ENCODE data around the gene SLC9A7.
A peak's percentile ranks its signal among the peaks of the same experiment; 100 is the strongest.

The SLC9A7 gene

DNA sequence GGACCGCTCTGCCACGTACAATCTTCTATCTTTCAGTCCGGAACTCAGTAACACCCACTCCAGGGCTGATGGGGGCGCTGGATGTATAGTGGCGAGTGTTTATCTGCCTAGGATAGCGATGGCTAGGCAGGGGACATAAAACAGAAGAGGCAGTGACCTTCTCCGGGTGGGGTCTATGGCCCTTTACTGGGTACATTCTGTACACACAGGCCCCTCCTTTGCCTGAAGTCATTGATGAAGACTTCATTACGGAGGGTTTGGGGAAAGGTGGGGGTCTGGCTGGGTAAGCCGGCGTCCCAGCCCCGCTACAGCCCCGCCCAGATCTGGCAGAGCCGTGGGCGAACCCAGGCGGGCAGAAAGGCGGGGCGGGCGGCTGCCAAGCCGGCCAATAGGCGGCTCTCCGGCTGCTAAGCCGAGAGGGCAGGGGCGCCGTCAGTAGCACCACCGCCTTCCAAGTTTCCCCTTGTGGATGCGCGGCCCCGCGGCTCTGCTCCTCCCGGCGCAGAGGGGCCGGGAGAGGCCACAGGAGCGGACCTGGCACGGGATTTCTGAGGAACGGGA lies 185.5 kb downstream of the SLC9A7 start, which contains the start of gene CHST7:
Gene CHST7 (plus strand): TSS at position 435 of the 561 bp plus-strand sequence. CDS start 167 bp downstream, outside the sequence.
- peak; percentile 50 for DNase-seq (ENCODE audit: low spot score)

DNA sequence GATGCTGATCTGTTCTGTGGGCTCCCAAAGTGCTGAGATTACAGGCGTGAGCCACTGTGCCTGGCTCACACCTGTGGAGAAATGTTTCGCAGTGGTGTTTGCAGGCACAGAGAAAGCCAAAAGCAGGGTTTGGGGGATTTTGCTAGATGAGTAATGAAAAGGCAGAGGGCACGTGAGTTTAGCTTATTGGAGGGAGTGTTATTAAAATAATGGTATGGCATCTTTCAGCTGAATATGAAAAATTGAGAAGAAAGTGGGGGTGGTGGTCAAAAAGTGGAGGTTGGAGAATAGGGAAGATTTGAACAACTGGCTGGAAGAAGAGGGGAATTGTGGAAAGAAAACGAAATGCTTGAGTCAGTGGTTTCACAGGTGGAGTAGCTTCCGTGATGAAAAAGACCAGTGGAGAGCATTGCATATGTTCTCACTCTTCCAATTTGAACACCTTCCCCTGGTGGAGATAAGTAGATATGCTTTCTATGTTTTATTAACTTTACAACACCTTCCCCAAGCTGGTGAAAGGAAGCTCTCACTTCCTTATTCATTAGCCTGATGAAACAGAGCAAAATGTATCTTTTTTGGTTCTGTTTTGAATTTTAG lies 186.5 kb downstream of the SLC9A7 start:
- DNase-seq (ENCODE audit: low spot score): no peak

DNA sequence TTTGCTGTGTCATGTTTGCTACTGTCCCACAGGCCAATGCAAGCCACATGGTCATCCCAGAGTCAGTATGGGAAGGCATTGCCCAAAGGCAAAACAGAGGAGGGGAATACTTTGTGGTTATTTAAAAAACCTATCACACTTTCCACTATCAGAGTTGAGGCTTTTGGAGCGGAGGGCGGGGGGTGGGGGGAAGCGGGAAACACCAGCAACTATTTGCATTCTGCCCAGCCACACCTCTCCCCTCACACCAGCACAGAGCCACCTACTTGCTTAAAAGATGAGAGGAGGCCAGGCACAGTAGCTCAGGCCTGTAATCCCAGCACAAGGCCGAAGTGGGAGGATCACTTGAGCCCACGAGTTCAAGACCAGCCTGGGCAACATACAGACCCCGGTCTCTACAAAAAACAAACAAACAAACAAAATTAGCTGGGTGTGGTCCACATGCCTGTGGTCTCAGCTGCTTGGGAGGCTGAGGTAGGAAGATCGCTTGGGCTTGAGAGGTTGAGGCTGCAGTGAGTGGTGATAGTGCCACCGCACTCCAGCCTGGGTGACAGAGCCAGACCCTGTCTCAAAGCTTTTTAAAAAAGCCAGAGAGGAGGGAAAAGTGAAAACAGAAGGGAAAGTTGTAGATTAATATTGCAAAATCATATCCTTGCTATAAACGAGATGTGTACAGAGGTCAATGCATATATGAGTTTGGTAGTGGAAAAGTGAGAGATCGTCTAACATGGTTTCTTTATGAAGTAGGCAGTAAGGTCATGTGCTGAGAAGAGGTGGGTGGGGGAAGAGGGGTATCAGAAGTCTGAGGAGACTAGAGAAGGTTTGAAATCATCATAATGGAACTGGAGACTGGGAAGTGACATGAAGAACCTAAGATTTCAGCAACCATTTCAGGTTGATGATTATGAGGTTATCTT lies 187.2 kb downstream of the SLC9A7 start:
- no peak for DNase-seq (ENCODE audit: low spot score)

DNA sequence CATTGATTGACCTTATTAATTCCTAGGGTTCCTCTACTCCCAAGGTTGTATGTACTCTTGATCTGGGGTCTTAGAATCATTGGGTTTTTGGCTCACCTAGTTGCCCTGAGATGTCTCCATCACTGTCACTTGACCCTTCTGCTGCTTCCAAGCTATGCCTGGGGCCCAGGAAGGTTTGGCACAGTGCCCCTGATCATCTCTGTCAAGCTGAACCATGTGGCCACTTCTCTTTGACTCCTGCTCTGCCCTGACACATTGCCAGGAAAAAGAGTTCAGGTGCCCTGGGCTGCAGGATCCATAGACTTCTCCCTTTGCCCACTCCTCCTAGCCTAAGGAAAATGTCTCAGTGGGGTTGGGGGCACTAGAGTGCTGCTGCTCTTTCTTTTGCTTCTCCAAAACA lies 189.3 kb downstream of the SLC9A7 start:
- no peak for DNase-seq (ENCODE audit: low spot score)

DNA sequence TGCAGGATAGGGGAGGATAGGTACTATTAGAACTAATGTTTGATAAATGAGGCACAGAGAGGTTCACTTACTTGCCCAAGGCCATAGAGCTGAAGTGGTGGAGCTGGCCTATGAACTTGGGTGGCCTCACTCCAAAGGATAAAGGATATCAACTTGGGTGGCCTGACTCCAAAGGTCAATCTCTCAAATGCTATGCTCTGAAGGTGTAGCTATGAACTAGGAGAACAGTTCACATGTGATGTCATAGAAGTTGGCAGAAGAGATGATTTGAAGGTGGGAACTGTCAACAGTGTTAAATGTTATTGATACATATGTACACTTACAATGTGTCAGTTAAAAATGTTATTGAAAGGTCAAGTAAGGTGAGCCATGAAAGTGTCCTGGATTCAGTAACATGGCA lies 191.5 kb downstream of the SLC9A7 start:
- no peak for DNase-seq (ENCODE audit: low spot score)

DNA sequence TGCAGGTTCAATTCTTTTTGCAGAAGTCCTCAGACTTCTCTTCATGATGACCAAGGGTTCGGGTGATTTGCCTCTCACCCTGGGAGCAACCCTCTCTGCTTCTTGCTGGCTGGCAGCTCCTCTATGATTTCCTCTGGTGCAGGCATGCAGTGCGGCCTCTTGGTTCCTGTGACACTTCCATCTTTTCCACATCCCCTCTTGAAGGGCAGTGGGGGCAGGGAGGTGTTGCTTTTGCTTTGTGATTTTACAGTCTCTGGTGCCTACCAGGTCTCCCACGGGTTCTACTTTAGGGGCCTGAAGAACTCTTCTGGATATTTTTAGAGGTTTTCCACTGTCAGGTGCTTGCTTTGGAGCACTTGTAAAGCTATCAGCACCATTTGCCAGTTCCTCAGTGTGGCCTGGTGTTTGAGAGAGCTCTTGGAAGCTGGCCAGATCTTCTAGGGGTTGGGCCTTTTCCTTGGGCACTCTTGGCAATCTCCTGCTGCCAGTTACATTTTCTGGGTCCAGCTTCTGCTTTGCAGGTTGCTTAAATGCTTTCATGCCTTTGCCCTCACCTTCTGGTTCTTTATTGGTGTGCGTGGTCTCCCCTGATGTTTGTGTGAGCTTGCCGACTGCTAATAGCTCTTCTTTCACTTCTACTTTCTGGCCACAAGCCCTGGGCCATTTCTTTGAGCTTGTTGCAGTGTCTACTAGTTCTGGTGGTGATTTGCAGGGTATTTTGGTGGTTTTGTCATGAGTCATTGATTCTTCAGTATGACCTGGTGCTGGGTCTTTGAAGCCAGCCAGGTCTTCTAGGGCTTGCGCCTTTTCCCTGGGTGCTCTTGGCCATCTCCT lies 196.9 kb downstream of the SLC9A7 start:
- no peak for DNase-seq (ENCODE audit: low spot score)

DNA sequence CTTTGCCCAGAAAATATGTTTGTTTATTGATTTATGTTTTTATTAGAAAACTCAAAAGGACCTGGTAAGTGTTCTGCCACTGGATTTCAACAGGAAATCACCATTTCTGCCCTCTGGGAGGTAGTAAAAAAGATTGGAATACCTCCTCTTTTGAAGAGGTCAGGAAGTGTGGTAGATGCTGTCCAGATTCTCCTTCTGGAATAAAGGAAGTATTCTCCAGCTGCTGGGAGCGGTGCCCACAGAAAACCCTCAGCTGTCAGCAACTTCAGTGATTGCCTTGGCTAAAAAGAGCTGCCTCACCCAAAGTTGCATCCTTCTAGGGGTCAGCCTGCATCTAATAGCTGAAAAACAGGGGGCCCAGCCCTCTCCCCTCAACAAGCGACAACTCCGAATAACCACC lies 199.9 kb downstream of the SLC9A7 start:
- DNase-seq (ENCODE audit: low spot score): no peak

DNA sequence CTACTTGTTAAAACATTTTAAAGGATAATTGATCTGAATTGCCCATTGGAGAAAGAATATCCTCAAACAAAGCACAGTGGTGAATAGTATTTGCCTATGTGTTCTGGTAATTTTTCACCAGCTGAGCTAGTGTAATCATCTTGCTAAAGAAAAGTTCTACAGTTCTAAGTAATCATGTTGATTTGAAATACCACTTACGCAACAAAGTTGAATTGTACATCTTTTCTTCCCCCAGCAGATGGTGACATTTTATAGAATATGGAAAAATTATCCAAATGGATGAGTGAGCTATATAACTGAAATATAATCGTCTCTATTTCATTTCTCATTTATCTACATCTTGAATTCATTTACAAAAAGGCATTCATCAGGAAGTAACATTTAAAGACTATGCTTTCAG lies 204.0 kb downstream of the SLC9A7 start:
- DNase-seq (ENCODE audit: low spot score): no peak

DNA sequence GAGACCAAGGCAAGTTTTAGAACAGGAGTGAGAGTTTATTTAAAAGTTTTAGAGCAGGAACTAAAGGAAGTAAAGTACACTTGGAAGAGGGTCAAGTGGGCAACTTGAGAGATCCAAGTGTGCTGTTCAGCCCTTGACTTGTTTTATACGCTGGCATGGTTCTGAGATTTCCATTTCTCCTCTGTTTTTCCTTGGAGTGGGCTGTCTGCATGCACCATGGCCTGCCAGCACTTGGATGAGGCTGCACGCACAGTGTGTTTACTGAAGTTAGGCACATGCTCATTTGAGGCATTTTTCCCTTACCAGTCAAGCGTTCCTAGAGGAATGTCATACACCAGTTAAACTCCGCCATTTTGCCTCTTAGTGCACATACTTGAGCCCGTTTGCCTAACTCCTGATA lies 205.0 kb downstream of the SLC9A7 start:
- no peak for DNase-seq (ENCODE audit: low spot score)

DNA sequence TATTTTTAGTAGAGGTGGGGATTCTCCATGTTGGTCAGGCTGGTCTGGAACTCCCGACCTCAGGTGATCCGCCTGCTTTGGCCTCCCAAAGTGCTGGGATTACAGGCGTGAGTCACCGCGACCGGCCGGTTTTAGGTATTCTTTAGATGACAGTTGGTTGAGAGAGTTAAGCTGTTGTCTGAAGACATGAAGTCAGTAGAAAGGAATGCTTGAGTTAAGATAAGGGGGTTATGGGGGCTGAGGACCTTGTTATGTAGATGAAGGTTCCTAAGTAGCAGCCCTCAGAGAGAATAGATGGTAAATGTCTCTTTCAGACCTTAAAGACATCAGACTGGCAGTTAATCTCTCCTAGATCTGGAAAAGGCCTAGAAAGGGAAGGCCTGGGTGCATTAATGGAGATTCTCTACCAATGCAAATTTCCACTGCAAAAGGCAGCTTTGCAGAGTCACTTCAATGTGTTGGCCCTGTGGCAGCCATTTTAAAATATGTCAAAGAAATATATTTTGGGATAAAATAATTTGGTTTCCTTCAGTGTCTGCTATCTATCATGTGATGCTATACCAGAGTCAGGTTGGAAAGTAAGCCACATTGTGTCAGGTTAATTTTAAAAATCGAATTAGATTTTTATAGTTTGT lies 207.3 kb downstream of the SLC9A7 start:
- DNase-seq (ENCODE audit: low spot score): no peak

DNA sequence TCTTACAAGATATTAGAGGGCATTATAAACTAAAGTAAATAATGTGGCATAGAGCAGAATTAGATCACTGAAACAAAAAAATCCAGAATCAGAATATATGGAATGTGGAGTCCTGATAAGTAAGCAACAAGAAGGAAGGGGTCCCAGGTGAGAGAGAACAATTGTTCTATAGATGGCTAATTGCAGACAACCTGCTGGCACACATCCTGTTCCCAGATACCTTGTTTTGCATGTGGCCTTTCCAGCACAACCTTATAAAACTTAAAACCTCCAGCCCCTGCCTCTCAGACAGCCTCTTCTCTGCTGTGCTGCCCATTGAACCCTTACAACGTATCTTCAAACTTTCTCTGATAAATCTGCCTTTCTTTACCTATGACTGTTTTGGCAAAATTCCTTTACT lies 209.0 kb downstream of the SLC9A7 start:
- no peak for DNase-seq (ENCODE audit: low spot score)
